Duodenal mucosa (tissue), 2 donors: Measurements from ENCODE around the gene ZNF492.
"Not testable (repeated sequence)": the region's sequence is repeated elsewhere in the genome, so short reads cannot be mapped to it uniquely, and the experiment has no call there.

ENCODE experiments used
- H3K27ac ChIP-seq: one replicate; pipeline ENCODE4 v1.7.0; 2013; ENCODE audit warnings: low read depth, low read length
- H3K27me3 ChIP-seq, 2 donors: one replicate each; pipeline ENCODE4 v1.7.0; 2013; ENCODE audit warnings: low read length in 2 of 2, control low read depth in 1 of 2; ENCODE audit not compliant: insufficient read depth in 2 of 2, control insufficient read depth in 1 of 2
- H3K36me3 ChIP-seq, 2 donors: one replicate each; pipeline ENCODE4 v1.7.0; 2013; ENCODE audit warnings: low read length in 2 of 2, control low read depth in 1 of 2; ENCODE audit not compliant: insufficient read depth in 2 of 2, control insufficient read depth in 1 of 2
- H3K4me1 ChIP-seq, 2 donors: one replicate each; pipeline ENCODE4 v1.7.0; 2013; ENCODE audit warnings: low read length in 2 of 2, control low read depth in 1 of 2; ENCODE audit not compliant: insufficient read depth in 2 of 2, control insufficient read depth in 1 of 2
- H3K4me3 ChIP-seq, 2 donors: one replicate each; pipeline ENCODE4 v1.7.0; 2013; ENCODE audit warnings: low read length in 2 of 2, low read depth in 1 of 2
- H3K9ac ChIP-seq, 2 donors: one replicate each; pipeline ENCODE4 v1.7.0; 2013; ENCODE audit warnings: low read length in 2 of 2, low read depth in 1 of 2
- H3K9me3 ChIP-seq, 2 donors: one replicate each; pipeline ENCODE4 v1.7.0; 2013; ENCODE audit warnings: low read length in 2 of 2, control low read depth in 1 of 2; ENCODE audit not compliant: control insufficient read depth in 1 of 2

ZNF492 gene

GRCh38 chr19:22628401-22628800 is 5.7 kb upstream of the ZNF492 start:
- Histone ChIP-seq H3K36me3 (no peaks in the 10 kb centered on the region), H3K27me3 (no peaks in the 10 kb centered on the region), H3K9me3 (peaks cover 12 to 28% of the 10 kb centered on the region in 2 donors), H3K9ac (no peak overlapping the region), H3K4me3 (no peak overlapping the region), H3K4me1 (no peaks in the 10 kb centered on the region), H3K27ac (no peak overlapping the region)

- H3K27me3 ChIP-seq = no peaks in the 10 kb centered on the region
- no peak overlapping the region for H3K9ac ChIP-seq
- peak overlapping the region; percentile 52 to 64 for H3K4me3 ChIP-seq
- H3K36me3 ChIP-seq = no peaks in the 10 kb centered on the region
- H3K27ac ChIP-seq = no peak overlapping the region
- H3K9me3 ChIP-seq = peaks cover 3 to 19% of the 10 kb centered on the region in 2 donors
- H3K4me1 ChIP-seq = no peaks in the 10 kb centered on the region
Measured at GRCh38 chr19:22634450-22634827, 315 bp downstream of the ZNF492 start.

GRCh38 chr19:22685493-22685892 is 51.4 kb downstream of the ZNF492 start:
- not testable (repeated sequence) for H3K4me3 ChIP-seq, H3K27me3 ChIP-seq, H3K9ac ChIP-seq, H3K4me1 ChIP-seq, H3K36me3 ChIP-seq, H3K27ac ChIP-seq
- H3K9me3 ChIP-seq = peaks cover 14 to 22% of the 10 kb centered on the region in 2 donors

- peaks cover 9 to 16% of the 10 kb centered on the region in 2 donors for H3K9me3 ChIP-seq
- not testable (repeated sequence) for H3K4me3 ChIP-seq, H3K27ac ChIP-seq, H3K4me1 ChIP-seq, H3K27me3 ChIP-seq, H3K36me3 ChIP-seq, H3K9ac ChIP-seq
Measured at GRCh38 chr19:22702661-22703060, 68.5 kb downstream of the ZNF492 start.

GRCh38 chr19:22703096-22703495 is 69.0 kb downstream of the ZNF492 start:
- H3K4me1 ChIP-seq, H3K4me3 ChIP-seq, H3K27ac ChIP-seq, H3K9ac ChIP-seq, H3K27me3 ChIP-seq, H3K36me3 ChIP-seq: not testable (repeated sequence)
- H3K9me3 ChIP-seq = peaks cover 11 to 16% of the 10 kb centered on the region in 2 donors

- no peaks in the 10 kb centered on the region for H3K36me3 ChIP-seq
- H3K27ac ChIP-seq = no peak overlapping the region
- H3K9me3 ChIP-seq = peaks cover 12 to 19% of the 10 kb centered on the region in 2 donors
- H3K4me1 ChIP-seq = no peaks in the 10 kb centered on the region
- H3K9ac ChIP-seq = no peak overlapping the region
- no peaks in the 10 kb centered on the region for H3K27me3 ChIP-seq
- no peak overlapping the region for H3K4me3 ChIP-seq
Measured at GRCh38 chr19:22708983-22709382, 74.9 kb downstream of the ZNF492 start.
